HG03064 (cell line): ENCODE data around the gene CACNA1F.
"Not testable (repeated sequence)": the region's sequence is repeated elsewhere in the genome, so short reads cannot be mapped to it uniquely, and the experiment has no call there.

Source experiments
- ATAC-seq: cut with Tn5 transposase; IDR thresholded peaks from one replicate; pipeline ENCODE4 v1.9.1; 2021; ENCODE audit warnings: low read depth; ENCODE audit not compliant: unreplicated experiment

The CACNA1F gene

DNA sequence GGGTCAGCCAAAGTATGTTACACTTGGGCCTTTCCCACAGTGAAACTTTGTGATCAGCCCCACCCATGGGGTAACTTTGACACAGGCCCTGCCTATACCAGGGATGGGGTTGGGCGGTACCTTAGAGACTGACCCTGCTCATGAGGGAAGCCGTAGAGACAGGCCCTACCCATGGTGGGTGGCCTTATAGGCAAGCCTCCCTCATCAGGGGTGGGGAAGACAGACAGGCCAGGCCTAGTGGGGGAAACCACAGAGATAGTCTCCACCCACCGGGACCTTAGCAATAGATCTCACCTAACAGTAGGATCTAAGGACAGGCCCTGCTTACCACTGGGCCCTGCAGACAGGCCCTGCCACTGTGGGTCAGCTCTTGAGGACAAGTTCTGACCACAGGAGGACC lies 54.6 kb downstream of the CACNA1F start:
- ATAC-seq = no peak

GRCh38 chrX:49177873-49178480 lies 55.2 kb downstream of the CACNA1F start:
- ATAC-seq = no peak

DNA sequence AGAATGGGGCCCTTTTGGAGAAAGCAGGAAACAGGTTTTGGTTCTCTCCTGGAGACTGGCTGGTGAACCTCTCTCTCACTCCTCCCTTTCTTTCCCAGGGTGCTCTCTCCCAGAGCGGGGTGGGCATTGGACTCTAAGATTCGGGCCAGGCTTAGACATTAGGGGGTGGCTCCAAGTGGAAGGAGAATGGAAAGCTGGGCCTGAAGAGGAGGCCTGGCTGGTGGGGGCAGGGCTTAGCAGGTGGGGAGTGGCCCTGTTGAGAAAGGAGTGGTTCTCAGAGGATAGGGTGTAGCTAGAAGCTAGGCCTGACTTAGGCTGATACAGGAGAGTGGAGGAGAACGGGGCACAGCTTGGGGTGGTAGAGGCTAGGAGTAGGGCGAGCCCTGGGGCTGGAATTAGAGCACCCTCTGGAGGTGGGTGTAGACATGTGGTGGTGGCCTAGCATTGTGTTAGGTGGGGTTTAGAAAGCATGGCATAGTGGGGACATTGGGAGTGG lies 55.8 kb downstream of the CACNA1F start:
- ATAC-seq = no peak

- ATAC-seq = no peak
Observed at GRCh38 chrX:49176421-49177326, 56.5 kb downstream of the CACNA1F start.

DNA sequence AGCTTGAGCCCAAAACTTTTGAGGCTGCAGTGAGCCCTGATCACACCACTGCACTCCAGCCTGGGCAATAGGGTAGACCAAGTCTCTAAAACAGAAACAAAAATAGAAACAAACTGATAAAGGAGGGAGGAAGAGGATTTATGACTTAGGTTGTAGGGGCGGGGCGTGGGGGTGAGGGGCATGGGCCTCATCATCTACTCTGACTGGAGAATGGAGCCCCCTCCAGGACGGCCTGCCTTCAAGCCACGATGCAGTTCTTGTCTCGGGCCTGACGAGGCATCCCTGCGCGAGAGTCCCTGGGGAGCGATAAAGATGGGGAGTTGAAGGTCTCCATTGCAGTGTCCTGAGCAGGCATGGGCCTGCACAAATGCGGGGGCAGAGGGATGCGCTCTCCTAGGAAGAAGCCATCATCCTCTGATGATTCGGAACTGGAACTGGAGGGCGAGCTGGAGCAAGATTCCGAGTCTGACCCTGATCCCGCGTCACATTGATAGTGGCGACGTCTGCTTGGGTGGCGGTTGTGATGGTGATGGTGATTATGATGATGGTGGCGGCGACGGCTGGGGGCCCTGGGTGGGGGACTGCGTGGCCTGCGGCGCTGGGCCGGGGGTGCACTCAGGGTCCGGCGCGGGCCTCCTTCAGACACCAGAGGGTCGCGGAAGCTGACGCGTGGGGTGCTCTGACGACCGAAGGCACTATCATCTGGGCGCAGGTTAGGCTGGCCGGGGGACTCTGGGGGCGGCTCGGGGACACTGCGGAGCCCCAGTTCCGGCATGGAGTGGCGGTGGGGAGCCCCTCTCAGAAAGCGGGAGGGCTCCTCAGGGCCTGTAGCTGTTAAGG lies 57.5 kb downstream of the CACNA1F start:
- ATAC-seq = no peak

DNA sequence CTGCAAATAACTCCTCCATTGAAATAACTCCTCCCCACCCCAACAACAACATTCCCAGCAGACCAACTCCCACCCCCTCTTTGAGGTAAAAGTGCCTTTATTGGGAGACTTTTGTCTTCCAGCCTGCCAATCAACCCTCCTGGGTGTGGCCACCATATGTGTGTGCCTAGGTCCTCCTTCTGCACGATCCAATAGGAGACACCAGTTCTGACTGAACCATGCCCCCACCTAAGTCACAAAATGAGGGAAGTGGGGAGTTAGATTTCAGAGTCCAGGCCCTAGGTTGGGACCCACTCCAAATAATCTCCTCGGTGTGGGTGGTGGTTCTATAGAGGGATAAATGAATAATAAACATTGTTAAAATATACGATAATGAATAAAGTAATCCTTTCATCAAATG lies 58.4 kb downstream of the CACNA1F start:
- no peak for ATAC-seq

DNA sequence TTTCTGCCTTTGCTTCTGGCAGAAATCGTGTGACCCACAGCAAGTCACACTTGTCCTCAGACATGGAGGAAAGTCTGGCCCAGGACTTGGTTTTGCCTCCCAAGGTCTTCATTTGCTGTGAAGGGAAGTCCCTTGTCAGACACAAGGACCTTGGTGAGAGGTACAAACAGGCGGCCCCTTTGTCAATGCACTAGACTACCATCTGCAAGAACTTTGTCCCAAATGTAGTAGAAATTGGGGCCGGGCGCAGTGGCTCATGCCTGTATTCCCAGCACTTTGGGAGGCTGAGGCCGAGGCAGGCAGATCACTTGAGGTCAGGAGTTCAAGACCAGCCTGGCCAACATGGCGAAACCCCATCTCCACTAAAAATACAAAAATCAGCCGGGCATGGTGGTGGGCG lies 59.6 kb downstream of the CACNA1F start:
- not testable (repeated sequence) for ATAC-seq

- peak; percentile 52 for ATAC-seq
Observed at GRCh38 chrX:49172280-49172780, 60.8 kb downstream of the CACNA1F start.

GRCh38 chrX:49171752-49172279 lies 61.3 kb downstream of the CACNA1F start, which contains the start of gene PLP2:
Gene PLP2, plus strand, starts transcription at chrX:49171898. Its CDS starts 103 bp downstream, at chrX:49172001.
- ATAC-seq = peak; percentile 32

- ATAC-seq = no peak
Observed at GRCh38 chrX:49167740-49168108, 65.4 kb downstream of the CACNA1F start.

GRCh38 chrX:49166914-49167739 lies 66.0 kb downstream of the CACNA1F start:
- ATAC-seq = peak; percentile 27

DNA sequence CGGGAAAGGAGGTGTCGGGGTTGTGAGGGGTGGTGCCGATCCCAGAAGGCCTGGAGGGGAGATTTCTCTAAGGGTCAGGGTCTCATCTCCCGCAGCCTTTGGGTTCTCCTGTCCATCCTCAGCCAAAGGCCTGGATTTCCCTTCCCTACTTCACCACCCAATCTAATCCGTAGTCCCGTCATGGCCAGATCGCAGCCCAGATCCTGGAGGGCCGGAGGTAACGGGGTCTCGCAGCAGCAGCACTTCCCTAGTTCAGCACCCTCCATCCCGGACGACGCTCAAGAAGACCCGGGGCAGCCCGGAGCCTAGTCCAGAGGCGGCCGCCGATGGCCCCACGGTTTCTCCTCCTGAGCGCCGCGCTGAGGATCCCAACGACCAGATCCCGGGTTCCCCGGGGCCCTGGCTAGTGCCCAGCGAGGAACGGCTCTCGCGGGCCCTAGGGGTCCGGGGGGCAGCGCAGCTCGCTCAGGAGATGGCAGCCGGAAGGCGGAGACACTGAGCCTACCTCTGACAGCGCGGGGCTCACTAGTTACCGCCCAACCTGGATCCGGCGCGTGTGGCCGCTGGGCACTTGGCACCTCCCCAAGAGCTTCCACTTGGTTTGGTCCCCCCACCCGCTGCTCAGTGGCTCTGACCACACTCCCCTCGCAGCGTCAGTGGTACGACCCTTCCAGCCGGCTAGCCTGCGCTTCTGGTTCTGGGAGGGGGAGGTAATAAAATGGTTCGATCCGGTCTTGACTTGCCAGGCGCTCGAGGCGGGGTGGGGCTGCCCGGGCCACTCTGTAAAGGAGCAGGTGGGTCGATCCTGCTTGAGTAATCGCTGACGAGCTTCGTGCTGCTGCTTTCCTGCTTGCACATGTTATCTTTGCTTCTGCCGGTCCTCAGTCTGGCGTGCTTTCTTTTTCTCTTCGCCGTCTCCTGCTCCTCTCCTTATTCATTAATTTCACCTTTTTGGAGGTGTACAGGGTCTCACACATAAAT lies 66.9 kb downstream of the CACNA1F start:
- peak; percentile 27 for ATAC-seq

- no peak for ATAC-seq
Observed at GRCh38 chrX:49164589-49165360, 68.4 kb downstream of the CACNA1F start.

DNA sequence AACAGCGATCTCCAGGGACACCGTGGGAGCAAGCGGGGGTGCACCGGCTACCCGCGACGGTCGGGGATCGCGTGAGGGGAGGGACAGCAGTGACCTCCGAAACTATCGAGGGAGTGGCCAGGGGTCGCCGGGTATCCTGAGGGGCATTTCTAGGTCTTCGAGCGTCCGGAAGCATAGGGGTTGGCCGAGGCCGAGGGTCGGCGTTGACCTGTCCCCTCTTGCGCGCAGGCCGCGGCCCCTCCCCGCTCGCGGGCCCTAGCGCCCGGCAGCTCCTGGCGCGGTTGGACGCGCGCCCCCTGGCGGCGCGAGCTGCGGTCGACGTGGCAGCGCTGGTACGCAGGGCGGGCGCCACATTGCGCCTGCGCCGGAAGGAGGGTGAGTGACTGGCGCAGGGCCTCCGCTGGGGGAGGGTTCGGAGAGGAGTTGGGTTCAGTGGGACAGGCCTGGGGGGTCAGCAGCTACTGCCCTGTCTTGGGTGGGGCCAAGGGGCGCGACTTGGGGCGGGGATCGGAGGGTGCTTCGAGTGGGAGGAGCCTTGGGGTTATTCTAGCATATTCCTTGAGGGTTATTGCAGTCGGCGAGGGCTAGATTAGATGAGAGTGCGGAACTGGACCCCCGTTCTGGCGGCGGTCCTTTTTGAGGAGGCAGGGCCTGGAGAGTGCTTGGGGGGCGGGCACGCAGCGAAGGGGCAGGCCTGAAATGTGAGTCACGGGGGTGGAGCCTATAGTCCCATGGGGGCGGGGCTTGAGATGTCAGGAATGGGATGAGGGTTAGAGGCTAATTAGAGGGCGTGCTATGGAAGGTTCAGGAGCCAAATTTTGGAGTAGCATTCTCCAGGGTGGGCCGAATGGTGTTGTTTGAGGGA lies 69.4 kb downstream of the CACNA1F start:
- ATAC-seq = no peak

- no peak for ATAC-seq
Observed at GRCh38 chrX:49162620-49163019, 70.5 kb downstream of the CACNA1F start, which contains the start of gene MAGIX. Gene MAGIX, plus strand, starts transcription at chrX:49162758. Its CDS starts 132 bp downstream, at chrX:49162890.

GRCh38 chrX:49161632-49162031 lies 71.5 kb downstream of the CACNA1F start:
- ATAC-seq = no peak

- ATAC-seq = no peak
Observed at GRCh38 chrX:49160908-49161307, 72.2 kb downstream of the CACNA1F start.
